GM06990 (cell line): ENCODE measurements around the gene DENND2A.
"Not testable (repeated sequence)": the region's sequence is repeated elsewhere in the genome, so short reads cannot be mapped to it uniquely, and the experiment has no call there.

Experiments
- DNase-seq: peaks from one replicate; pipeline ENCODE4 v3.0.0-alpha.2; 2011; ENCODE audit not compliant: insufficient read length; ENCODE audit errors: extremely low read depth
- H3K27me3 ChIP-seq: replicated peaks from 2 replicates; pipeline ENCODE4 v1.6.0; 2011; ENCODE audit warnings: low read length; ENCODE audit not compliant: control insufficient read depth, insufficient read depth
- H3K36me3 ChIP-seq: 2 replicates; pipeline ENCODE4 v1.5.1; 2011; ENCODE audit warnings: low read length; ENCODE audit not compliant: control insufficient read depth, insufficient read depth
- H3K4me3 ChIP-seq: replicated peaks from 2 replicates; pipeline ENCODE4 v1.5.1; 2011; ENCODE audit warnings: low read depth, mild to moderate bottlenecking, control low read depth, low read length
- CTCF ChIP-seq: IDR thresholded peaks from 2 replicates; pipeline ENCODE4 v1.5.1; 2011; ENCODE audit warnings: low read length, control low read depth, mild to moderate bottlenecking, inconsistent platforms; ENCODE audit not compliant: insufficient read depth, poor library complexity, severe bottlenecking

DENND2A gene

GRCh38 chr7:140576589-140576988 is 64.0 kb downstream of the DENND2A start:
- H3K36me3 ChIP-seq: no peaks in the 10 kb centered on the region
- DNase-seq: no peak
- H3K4me3 ChIP-seq: no peak overlapping the region
- H3K27me3 ChIP-seq: no peaks in the 10 kb centered on the region; the same call in none of the 2 replicates
- TF ChIP-seq CTCF: no peak

- no peak for TF ChIP-seq CTCF
- no peaks in the 10 kb centered on the region; the same call in none of the 2 replicates for H3K27me3 ChIP-seq
- no peak for DNase-seq
- no peak overlapping the region for H3K4me3 ChIP-seq
- H3K36me3 ChIP-seq: no peaks in the 10 kb centered on the region
Measured at GRCh38 chr7:140571538-140572122, 69.0 kb downstream of the DENND2A start.

GRCh38 chr7:140570120-140570519 is 70.5 kb downstream of the DENND2A start:
- TF ChIP-seq CTCF: no peak
- no peak for DNase-seq
- no peaks in the 10 kb centered on the region for H3K36me3 ChIP-seq
- H3K27me3 ChIP-seq: no peaks in the 10 kb centered on the region; the same call in none of the 2 replicates
- no peak overlapping the region for H3K4me3 ChIP-seq

GRCh38 chr7:140568021-140568813 is 72.4 kb downstream of the DENND2A start:
- H3K27me3 ChIP-seq: no peaks in the 10 kb centered on the region; the same call in 1 of the 2 replicates
- H3K4me3 ChIP-seq: no peak overlapping the region
- no peak for DNase-seq
- no peak for TF ChIP-seq CTCF
- no peaks in the 10 kb centered on the region for H3K36me3 ChIP-seq

- not testable (repeated sequence) for DNase-seq
Measured at GRCh38 chr7:140566186-140566585, 74.4 kb downstream of the DENND2A start.

GRCh38 chr7:140565761-140566160 is 74.9 kb downstream of the DENND2A start:
- not testable (repeated sequence) for DNase-seq, H3K36me3 ChIP-seq, H3K27me3 ChIP-seq, H3K4me3 ChIP-seq

More at GRCh38 chr7:140566186-140566585, 74.4 kb downstream of the DENND2A start:
- not testable (repeated sequence) for H3K36me3 ChIP-seq, H3K4me3 ChIP-seq, H3K27me3 ChIP-seq
